ENCODE data around the gene KCNS1.

DNA sequence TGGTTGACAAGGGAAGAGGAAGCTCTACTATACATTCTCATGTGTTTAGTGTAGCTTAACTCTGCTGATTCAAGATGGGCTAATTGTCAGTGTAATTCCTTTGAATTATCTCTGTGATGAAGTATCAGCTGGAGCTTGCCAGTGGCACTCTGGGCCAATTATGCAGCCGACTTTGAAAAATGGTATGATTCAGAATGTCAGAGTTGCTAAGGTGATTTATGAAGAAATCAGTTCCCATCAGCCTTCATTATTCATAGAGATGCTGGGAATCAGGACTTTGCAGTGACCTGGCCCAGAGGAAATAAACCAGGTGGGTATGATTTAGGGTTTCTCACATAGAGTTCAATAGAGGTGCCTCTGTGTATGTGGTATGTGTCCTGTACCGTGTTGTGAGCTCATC lies 33.4 kb downstream of the KCNS1 start:
- TF ChIP-seq, protein P1, sequence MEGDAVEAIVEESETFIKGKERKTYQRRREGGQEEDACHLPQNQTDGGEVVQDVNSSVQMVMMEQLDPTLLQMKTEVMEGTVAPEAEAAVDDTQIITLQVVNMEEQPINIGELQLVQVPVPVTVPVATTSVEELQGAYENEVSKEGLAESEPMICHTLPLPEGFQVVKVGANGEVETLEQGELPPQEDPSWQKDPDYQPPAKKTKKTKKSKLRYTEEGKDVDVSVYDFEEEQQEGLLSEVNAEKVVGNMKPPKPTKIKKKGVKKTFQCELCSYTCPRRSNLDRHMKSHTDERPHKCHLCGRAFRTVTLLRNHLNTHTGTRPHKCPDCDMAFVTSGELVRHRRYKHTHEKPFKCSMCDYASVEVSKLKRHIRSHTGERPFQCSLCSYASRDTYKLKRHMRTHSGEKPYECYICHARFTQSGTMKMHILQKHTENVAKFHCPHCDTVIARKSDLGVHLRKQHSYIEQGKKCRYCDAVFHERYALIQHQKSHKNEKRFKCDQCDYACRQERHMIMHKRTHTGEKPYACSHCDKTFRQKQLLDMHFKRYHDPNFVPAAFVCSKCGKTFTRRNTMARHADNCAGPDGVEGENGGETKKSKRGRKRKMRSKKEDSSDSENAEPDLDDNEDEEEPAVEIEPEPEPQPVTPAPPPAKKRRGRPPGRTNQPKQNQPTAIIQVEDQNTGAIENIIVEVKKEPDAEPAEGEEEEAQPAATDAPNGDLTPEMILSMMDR (IDR thresholded peaks at IDR 0.05) = no peak
- no peak for TF ChIP-seq FOXK1 (CRISPR knock-in tag; IDR thresholded peaks at IDR 0.05)
- no peak for TF ChIP-seq GABPB1 (CRISPR knock-in tag; IDR thresholded peaks at IDR 0.05)
- TF ChIP-seq FOXP1 (CRISPR knock-in tag; IDR thresholded peaks at IDR 0.05; ENCODE audit: borderline replicate concordance) = no peak
- no peak for TF ChIP-seq SMAD3 (CRISPR knock-in tag; IDR thresholded peaks at IDR 0.05; ENCODE audit: borderline replicate concordance)
- TF ChIP-seq ELF4 (CRISPR knock-in tag; IDR thresholded peaks at IDR 0.05; ENCODE audit: low read depth) = no peak
- no peak for TF ChIP-seq CREB1 (CRISPR knock-in tag; IDR thresholded peaks at IDR 0.05)
- TF ChIP-seq, protein P2, sequence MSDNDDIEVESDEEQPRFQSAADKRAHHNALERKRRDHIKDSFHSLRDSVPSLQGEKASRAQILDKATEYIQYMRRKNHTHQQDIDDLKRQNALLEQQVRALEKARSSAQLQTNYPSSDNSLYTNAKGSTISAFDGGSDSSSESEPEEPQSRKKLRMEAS (CRISPR knock-in tag; IDR thresholded peaks at IDR 0.05) = no peak
- TF ChIP-seq ZNF263 (CRISPR knock-in tag; IDR thresholded peaks at IDR 0.05; ENCODE audit: low read depth) = no peak

All from WTC11 (cell line).